H1 (cell line): ENCODE results near the gene APEH. TPM values are rescaled to one million over a fixed set of nuclear protein-coding genes. Genes with fewer than 3 reads are reported as not detected.

ENCODE experiments used
- BCL11A ChIP-seq, 2 experiments: IDR thresholded peaks; one replicate each; pipeline ENCODE4 v1.6.1; 2011; ENCODE audit warnings: low read depth in 2 of 2, low read length in 2 of 2, mild to moderate bottlenecking in 2 of 2
- CHD7 ChIP-seq: fragments of 300-600 bp; sonication (generic); IDR thresholded peaks from 2 replicates; pipeline ENCODE4 v1.7.1; 2012; ENCODE audit warnings: low read length, moderate library complexity, mild to moderate bottlenecking, inconsistent platforms; ENCODE audit not compliant: insufficient replicate concordance
- RNF2 ChIP-seq: fragments of 200-900, 300-1000 bp; sonication (generic); IDR thresholded peaks from 2 replicates; pipeline ENCODE4 v1.7.1; 2016; ENCODE audit warnings: borderline replicate concordance, low read depth, mild to moderate bottlenecking, antibody characterized with exemption, low read length; ENCODE audit not compliant: poor library complexity, severe bottlenecking; ENCODE audit errors: missing control alignments
- SIRT6 ChIP-seq: IDR thresholded peaks from one replicate; pipeline ENCODE4 v1.7.1; 2012; ENCODE audit warnings: low read length, inconsistent platforms
- polyA plus RNA-seq, 7 experiments: library from polyadenylated mRNA; depleted of rRNA in 3 of 7; stranded (reverse) in 5 of 7; unstranded in 2 of 7; fragments of >200 nt in 5 of 7; fragments of 200-250 nt in 2 of 7; gene quantifications; 1 replicate in 5 of 7; 2 replicates in 1 of 7; 4 replicates in 1 of 7; pipeline versions ENCODE4 v1.2.1 to v1.2.3, GENCODE V29; 2011 to 2013; ENCODE audit warnings: missing spikeins in 2 of 7, mixed read lengths in 2 of 7
- total RNA-seq: library from RNA; stranded (reverse); fragmentation: NEBNext Ultra II Directional; extraction: Animal tissue kit (Norgen Biotek cat#: 25700); gene quantifications from 2 replicates; pipeline ENCODE4 v1.2.1, GENCODE V29; 2021

The APEH gene
- total and polyA plus RNA-seq, 2 of the 8 experiments (the other 6 are each of a cell fraction or from before 2014, with no cell fraction given): 222 to 260 TPM

GRCh38 chr3:49654176-49654825 lies 19.9 kb upstream of the APEH start (continued):
- TF ChIP-seq CHD7: no peak
- TF ChIP-seq RNF2: no peak
- no peak for TF ChIP-seq SIRT6
- TF ChIP-seq BCL11A (IDR thresholded peaks at IDR 0.05; ENCODE audit: low read depth in 2 of 2, low read length in 2 of 2): no peak
